Loucy (cell line): ENCODE measurements around the gene DNAJC16.
A peak's percentile ranks its signal among the peaks of the same experiment; 100 is the strongest.

Experiments
- H2AFZ ChIP-seq: fragments of 200-600 bp; sonication (generic); 2 replicates; pipeline ENCODE4 v1.6.0; 2016; ENCODE audit warnings: antibody characterized with exemption, mild to moderate bottlenecking, low read length, moderate library complexity
- H3F3A ChIP-seq: fragments of 200-600 bp; 2 replicates; pipeline ENCODE4 v1.6.0; 2016; ENCODE audit warnings: antibody characterized with exemption, low read depth, mild to moderate bottlenecking
- H3K27me3 ChIP-seq: fragments of 200-600 bp; sonication (generic); 2 replicates; pipeline ENCODE4 v1.6.1; 2014; ENCODE audit warnings: low read length, mild to moderate bottlenecking; ENCODE audit not compliant: insufficient read depth, poor library complexity, severe bottlenecking
- H3K36me3 ChIP-seq: fragments of 200-600 bp; sonication (generic); 2 replicates; pipeline ENCODE4 v1.6.1; 2016; ENCODE audit warnings: low read length; ENCODE audit not compliant: insufficient read depth
- H3K4me1 ChIP-seq: fragments of 200-600 bp; sonication (generic); 2 replicates; pipeline ENCODE4 v1.5.1; 2014; ENCODE audit warnings: low read length, mild to moderate bottlenecking; ENCODE audit not compliant: insufficient read depth, poor library complexity, severe bottlenecking
- H3K4me2 ChIP-seq: fragments of 200-600 bp; sonication (generic); 2 replicates; pipeline ENCODE4 v1.6.0; 2014; ENCODE audit warnings: antibody characterized with exemption, low read length, low read depth, mild to moderate bottlenecking; ENCODE audit not compliant: poor library complexity, severe bottlenecking
- H3K4me3 ChIP-seq: fragments of 200-600 bp; sonication (generic); 2 replicates; pipeline ENCODE4 v1.5.1; 2014; ENCODE audit warnings: low read length, mild to moderate bottlenecking, mixed read lengths; ENCODE audit not compliant: poor library complexity, severe bottlenecking
- H3K79me2 ChIP-seq: fragments of 200-600 bp; sonication (generic); 2 replicates; pipeline ENCODE4 v1.6.1; 2014; ENCODE audit warnings: low read length; ENCODE audit not compliant: insufficient read depth
- H3K9ac ChIP-seq: fragments of 200-600 bp; sonication (generic); 2 replicates; pipeline ENCODE4 v1.6.0; 2014; ENCODE audit warnings: mild to moderate bottlenecking, low read depth, low read length, moderate library complexity; ENCODE audit not compliant: poor library complexity, severe bottlenecking
- H3K9me2 ChIP-seq: fragments of 200-600 bp; sonication (generic); replicated peaks from 2 replicates; pipeline ENCODE4 v1.6.1; 2016; ENCODE audit warnings: low read depth, low read length, mixed read lengths
- H3K9me3 ChIP-seq: fragments of 200-600 bp; sonication (generic); 2 replicates; pipeline ENCODE4 v1.6.1; 2014; ENCODE audit warnings: mild to moderate bottlenecking, antibody characterized with exemption, low read length, low read depth; ENCODE audit not compliant: insufficient read depth
- H4K20me1 ChIP-seq: fragments of 200-600 bp; sonication (generic); 2 replicates; pipeline ENCODE4 v1.6.0; 2014; ENCODE audit warnings: antibody characterized with exemption, low read length, mild to moderate bottlenecking; ENCODE audit not compliant: insufficient read depth, poor library complexity, severe bottlenecking
- EZH2phosphoT487 ChIP-seq: fragments of 200-600 bp; IDR thresholded peaks from 2 replicates; pipeline ENCODE4 v1.6.1; 2018; ENCODE audit warnings: antibody characterized with exemption, mild to moderate bottlenecking, moderate library complexity, borderline replicate concordance
- TF ChIP-seq, protein P1 (sequence below): fragments of 200-600 bp; sonication (generic); conservative IDR thresholded peaks from 2 replicates; pipeline ENCODE4 v1.5.1; 2014; ENCODE audit warnings: mild to moderate bottlenecking, antibody characterized with exemption, low read length

The DNAJC16 gene

GRCh38 chr1:15621975-15622374, 95.3 kb downstream of the DNAJC16 start:
- Histone ChIP-seq H3K9me3 (no peaks in the 10 kb centered on the region), H3K4me1 (peaks cover 43% of the 10 kb centered on the region), H3F3A (no peaks in the 10 kb centered on the region), H2AFZ (no peak overlapping the region), H4K20me1 (peaks cover 38% of the 10 kb centered on the region), H3K9ac (peak overlapping the region; percentile 14), H3K79me2 (peaks cover 88% of the 10 kb centered on the region), H3K4me3 (peak overlapping the region; percentile 28), H3K9me2 (no peaks in the 10 kb centered on the region), H3K27me3 (no peaks in the 10 kb centered on the region), H3K4me2 (peak overlapping the region; percentile 97), H3K36me3 (peaks cover 5% of the 10 kb centered on the region; the same call in 1 of the 2 replicates)
- no peak for TF ChIP-seq EZH2phosphoT487
- TF ChIP-seq, protein P1, sequence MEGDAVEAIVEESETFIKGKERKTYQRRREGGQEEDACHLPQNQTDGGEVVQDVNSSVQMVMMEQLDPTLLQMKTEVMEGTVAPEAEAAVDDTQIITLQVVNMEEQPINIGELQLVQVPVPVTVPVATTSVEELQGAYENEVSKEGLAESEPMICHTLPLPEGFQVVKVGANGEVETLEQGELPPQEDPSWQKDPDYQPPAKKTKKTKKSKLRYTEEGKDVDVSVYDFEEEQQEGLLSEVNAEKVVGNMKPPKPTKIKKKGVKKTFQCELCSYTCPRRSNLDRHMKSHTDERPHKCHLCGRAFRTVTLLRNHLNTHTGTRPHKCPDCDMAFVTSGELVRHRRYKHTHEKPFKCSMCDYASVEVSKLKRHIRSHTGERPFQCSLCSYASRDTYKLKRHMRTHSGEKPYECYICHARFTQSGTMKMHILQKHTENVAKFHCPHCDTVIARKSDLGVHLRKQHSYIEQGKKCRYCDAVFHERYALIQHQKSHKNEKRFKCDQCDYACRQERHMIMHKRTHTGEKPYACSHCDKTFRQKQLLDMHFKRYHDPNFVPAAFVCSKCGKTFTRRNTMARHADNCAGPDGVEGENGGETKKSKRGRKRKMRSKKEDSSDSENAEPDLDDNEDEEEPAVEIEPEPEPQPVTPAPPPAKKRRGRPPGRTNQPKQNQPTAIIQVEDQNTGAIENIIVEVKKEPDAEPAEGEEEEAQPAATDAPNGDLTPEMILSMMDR, result no peak

DNA sequence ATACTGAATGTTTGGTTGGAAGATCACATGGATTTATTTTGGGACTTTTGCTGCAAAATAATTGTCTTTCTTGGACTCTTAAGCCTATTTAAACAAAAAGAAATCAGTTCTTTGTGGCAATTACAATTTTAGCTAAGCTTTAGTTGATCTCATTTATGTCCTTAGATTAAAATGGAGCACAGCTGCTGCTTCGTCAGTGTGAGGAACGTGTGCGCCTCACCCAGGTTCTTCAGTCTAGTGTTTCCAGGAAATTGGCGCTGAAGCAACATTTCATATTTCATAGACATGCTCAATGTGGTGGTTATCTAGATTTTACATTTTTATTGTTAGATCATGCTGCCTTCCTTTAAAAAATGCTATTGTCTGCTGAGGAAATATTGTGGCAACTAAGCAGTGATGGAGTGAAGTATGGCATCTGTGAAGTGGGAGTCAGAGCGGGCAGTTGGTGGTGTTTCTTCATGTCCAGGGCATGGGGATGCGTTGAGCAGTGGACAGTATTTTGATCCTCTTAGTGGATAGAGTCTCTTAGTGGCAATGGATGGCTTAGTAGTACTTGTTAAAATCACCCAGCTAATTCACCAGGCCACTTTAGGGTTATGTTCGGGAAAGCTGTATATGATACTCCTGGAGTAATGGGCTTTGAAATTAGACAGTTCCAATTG, 96.2 kb downstream of the DNAJC16 start:
- H3F3A ChIP-seq, result no peaks in the 10 kb centered on the region
- peaks cover 84% of the 10 kb centered on the region for H3K79me2 ChIP-seq
- no peak for TF ChIP-seq EZH2phosphoT487
- TF ChIP-seq, protein P1, result 0 out of 2 replicates have a peak, but pooled peaks have one; percentile 9
- H3K9me2 ChIP-seq, result no peaks in the 10 kb centered on the region
- H3K4me1 ChIP-seq, result peaks cover 52% of the 10 kb centered on the region
- no peaks in the 10 kb centered on the region for H3K9me3 ChIP-seq
- H4K20me1 ChIP-seq, result peaks cover 35% of the 10 kb centered on the region
- no peak overlapping the region for H2AFZ ChIP-seq
- peaks cover 13% of the 10 kb centered on the region; the same call in 1 of the 2 replicates for H3K36me3 ChIP-seq
- no peaks in the 10 kb centered on the region for H3K27me3 ChIP-seq
- peak overlapping the region; percentile 28 for H3K4me3 ChIP-seq
- peak overlapping the region; percentile 14 for H3K9ac ChIP-seq
- peak overlapping the region; percentile 97 for H3K4me2 ChIP-seq

- Histone ChIP-seq H3K4me3 (no peak overlapping the region), H3K9me2 (no peaks in the 10 kb centered on the region), H3K79me2 (peaks cover 79% of the 10 kb centered on the region), H3F3A (no peaks in the 10 kb centered on the region), H3K27me3 (no peaks in the 10 kb centered on the region), H3K36me3 (peaks cover 18% of the 10 kb centered on the region; the same call in 1 of the 2 replicates), H3K9ac (no peak overlapping the region), H3K9me3 (no peaks in the 10 kb centered on the region), H3K4me1 (peaks cover 48% of the 10 kb centered on the region), H4K20me1 (peaks cover 29% of the 10 kb centered on the region), H3K4me2 (no peak overlapping the region), H2AFZ (no peak overlapping the region)
- TF ChIP-seq EZH2phosphoT487, result no peak
- TF ChIP-seq, protein P1, result no peak
These were observed 96.8 kb downstream of the DNAJC16 start for GRCh38 chr1:15623435-15623834.
